Right lobe of liver (tissue), 4 donors: Measurements from ENCODE around the gene AMMECR1L.

Experiments
- POLR2A ChIP-seq: fragments of 450-650 bp; IDR thresholded peaks from one replicate; pipeline ENCODE4 v1.6.1; 2017; ENCODE audit warnings: antibody characterized with exemption, mild to moderate bottlenecking
- TF ChIP-seq, protein P1 (sequence below), 4 donors: fragments of 200-600 bp in 3 of 4; fragments of 450-650 bp in 1 of 4; IDR thresholded peaks; one replicate each; pipeline versions ENCODE4 v1.5.1 to v1.8.0; 2016 to 2022; ENCODE audit warnings: antibody characterized with exemption in 4 of 4, mild to moderate bottlenecking in 2 of 4
- donor health status: DM: no; HTN: no; CAD: no.
- donor health status: DM: no; HTN: no; CAD: no.
- donor health status: DM: no; HTN: yes; CAD: no.

DNA sequence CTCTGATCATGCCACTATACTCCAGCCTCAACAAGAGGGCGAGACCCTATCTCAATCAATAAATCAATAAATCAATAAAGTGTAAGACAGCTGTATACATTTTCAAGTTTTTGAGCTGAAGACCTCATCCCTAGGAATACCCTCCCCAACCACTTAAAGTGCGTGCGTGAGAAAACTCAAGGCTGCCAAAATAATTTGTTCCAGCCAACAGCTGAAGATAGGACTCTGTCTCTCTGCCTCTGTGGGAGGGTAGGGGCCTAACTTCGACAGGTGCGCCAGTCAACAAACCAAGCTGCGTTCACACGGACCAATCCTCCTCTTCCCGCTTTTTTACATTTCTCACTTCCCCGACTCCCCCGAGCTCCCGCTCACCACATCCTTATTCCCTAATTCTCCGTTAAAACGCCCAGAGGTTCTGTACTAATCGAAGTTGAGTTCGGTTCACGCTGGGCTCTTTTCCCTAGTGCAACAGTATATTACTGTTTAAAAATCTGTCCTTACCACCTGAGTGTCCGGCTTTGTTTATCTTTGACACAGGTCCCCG, 28.4 kb downstream of the AMMECR1L start:
- TF ChIP-seq, protein P1, sequence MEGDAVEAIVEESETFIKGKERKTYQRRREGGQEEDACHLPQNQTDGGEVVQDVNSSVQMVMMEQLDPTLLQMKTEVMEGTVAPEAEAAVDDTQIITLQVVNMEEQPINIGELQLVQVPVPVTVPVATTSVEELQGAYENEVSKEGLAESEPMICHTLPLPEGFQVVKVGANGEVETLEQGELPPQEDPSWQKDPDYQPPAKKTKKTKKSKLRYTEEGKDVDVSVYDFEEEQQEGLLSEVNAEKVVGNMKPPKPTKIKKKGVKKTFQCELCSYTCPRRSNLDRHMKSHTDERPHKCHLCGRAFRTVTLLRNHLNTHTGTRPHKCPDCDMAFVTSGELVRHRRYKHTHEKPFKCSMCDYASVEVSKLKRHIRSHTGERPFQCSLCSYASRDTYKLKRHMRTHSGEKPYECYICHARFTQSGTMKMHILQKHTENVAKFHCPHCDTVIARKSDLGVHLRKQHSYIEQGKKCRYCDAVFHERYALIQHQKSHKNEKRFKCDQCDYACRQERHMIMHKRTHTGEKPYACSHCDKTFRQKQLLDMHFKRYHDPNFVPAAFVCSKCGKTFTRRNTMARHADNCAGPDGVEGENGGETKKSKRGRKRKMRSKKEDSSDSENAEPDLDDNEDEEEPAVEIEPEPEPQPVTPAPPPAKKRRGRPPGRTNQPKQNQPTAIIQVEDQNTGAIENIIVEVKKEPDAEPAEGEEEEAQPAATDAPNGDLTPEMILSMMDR (IDR thresholded peaks at IDR 0.05), result no peak
- no peak for TF ChIP-seq POLR2A
